GM19351 (cell line): Measurements from ENCODE around the gene TECPR2.

Source experiments
- ATAC-seq: cut with Tn5 transposase; IDR thresholded peaks from one replicate; pipeline ENCODE4 v1.9.1; 2021; ENCODE audit warnings: mild to moderate bottlenecking, moderate library complexity; ENCODE audit not compliant: unreplicated experiment

TECPR2 gene

DNA sequence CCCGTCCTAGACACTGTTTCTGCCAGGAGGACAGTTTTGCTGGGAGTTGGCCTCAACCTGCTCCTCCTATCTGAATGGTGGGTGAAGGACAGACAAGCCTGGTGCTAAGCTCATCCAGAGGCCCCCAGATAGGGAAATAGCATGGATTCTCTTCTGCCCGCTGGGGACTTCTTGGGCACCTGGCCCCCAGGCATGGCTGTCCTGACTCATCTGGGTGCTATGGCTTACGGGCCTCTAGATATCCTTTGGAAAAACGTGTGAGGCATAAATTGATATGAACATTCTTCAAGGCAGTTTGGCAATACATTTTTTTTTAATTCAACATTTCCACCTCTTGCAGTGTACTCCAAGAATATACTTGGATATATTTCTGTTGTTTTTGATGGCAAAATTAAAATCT lies 8.6 kb downstream of the TECPR2 start:
- ATAC-seq: no peak

DNA sequence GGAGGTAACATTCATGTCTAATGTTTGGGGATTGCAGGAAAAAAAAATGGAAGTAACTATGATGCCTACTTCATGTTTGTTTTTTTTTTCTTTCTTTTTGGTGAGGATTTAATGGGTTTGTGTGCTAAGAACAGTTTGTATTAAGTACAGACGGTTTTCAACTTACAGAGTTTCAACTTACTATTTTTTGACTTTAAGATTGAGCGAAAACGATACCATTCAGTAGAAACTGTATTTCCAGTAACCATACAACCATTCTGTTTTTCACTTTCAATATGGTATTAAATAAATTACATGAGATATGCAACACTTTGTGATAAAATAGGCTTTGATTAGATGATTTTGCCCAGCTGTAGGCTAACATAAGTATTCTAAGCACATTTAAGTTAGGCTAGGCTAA lies 10.4 kb downstream of the TECPR2 start:
- no peak for ATAC-seq

DNA sequence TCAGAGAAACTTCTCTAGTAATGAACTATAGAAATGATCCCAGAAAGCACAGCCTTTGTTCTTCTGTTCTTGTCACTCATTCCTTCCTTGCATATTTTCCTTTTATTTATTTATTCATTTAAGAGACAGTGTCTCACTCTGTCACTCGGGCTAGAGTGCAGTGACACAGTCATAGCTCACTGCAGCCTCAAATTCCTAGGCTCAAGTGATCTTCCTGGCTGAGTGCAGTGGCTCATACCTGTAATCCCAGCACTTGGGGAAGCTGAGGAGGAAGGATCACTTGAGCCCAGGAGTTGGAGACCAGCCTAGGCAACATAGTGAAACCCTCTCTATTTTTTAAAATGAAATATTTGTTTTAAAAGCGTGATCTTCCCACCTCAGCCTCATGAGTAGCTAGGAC lies 11.5 kb downstream of the TECPR2 start:
- no peak for ATAC-seq

DNA sequence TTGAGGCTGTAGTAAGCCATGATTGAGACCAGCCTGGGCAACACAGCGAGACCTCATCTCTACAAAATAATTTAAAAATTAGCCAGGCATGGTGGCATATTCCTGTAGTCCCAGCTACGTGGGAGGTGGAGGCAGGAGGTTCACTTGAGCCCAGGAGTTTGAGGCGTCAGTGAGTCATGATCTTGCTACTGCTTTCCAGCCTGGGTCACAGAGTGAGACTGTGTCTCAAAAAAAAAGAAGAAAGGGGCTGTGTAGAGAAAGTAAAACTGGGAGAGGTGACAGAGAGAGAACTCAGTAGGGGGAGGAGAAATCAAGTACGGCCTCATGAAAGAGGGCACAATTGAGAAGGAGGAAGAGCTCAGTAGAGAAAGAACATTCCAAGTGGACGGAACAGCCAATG lies 12.4 kb downstream of the TECPR2 start:
- no peak for ATAC-seq

DNA sequence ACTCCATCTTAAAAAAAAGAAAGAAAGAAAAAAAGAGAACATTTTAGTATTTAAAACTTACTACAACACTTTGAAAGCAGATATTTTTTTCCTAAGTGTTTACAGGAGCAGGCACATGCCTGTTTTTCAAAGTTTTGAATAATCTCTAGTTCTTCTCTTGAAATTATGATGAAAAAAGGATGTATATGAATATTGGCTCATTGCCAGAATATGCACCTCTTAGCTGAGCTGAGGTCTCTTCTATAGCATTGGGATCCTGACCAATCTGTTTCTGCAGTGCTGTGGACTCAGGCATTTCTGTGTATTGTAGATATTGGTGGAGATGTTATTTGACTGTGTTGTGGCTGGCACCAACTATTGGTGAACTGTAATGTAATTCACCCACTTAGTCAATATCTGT lies 15.0 kb downstream of the TECPR2 start:
- no peak for ATAC-seq

DNA sequence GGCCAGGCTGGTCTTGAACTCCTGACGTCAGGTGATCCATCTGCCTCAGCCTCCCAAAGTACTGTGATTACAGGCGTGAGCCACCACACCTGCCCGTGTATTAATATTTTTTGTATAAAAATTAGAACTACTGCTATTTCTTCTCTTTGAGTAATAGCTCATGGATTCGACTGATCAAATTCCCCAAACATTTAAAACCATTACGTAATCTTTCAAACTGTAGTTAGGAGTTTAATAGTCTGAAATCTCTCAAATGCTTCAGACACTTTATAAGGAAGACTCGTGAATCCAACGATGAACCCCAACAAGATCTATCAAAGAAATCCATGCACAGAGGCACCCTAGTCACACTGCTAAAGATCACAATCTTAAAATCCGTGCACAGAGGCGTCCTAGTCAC lies 16.1 kb downstream of the TECPR2 start:
- ATAC-seq: no peak

DNA sequence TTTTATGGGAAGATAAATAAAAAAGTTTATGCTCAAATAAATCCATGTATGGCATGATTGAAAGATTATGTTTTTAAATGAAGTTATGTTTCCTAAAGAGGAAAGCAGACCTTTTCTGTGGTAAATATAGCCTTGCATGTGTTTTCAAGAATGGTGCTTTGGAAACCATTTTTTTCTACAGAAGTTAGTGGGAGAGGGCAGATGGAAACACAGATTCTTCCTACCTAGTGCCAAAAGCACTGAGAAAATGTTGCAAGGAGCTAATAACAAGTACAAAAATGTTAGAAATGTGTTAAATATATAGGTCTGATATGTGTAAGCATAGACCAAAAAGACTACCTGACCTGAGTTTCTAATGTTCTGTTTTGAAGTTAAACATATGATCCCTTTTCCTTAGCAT lies 24.3 kb downstream of the TECPR2 start:
- no peak for ATAC-seq

DNA sequence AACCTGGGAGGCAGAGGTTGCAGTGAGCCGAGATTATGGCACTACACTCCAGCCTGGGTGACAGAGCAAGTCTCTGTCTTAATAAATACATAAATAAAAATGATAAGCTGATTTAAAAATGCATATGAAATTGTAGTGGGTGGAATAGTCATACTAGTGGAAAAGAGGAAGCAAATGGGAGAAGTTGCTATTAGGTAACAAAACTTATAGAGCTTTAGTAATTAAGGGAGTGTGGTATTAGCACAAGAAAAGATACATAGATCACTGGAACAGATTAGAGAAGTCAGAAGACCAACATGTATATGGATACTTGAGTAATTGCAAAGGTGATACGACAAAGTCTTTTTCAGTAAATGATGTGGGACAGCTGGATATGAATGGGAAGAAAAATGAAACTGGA lies 26.5 kb downstream of the TECPR2 start:
- ATAC-seq: no peak

DNA sequence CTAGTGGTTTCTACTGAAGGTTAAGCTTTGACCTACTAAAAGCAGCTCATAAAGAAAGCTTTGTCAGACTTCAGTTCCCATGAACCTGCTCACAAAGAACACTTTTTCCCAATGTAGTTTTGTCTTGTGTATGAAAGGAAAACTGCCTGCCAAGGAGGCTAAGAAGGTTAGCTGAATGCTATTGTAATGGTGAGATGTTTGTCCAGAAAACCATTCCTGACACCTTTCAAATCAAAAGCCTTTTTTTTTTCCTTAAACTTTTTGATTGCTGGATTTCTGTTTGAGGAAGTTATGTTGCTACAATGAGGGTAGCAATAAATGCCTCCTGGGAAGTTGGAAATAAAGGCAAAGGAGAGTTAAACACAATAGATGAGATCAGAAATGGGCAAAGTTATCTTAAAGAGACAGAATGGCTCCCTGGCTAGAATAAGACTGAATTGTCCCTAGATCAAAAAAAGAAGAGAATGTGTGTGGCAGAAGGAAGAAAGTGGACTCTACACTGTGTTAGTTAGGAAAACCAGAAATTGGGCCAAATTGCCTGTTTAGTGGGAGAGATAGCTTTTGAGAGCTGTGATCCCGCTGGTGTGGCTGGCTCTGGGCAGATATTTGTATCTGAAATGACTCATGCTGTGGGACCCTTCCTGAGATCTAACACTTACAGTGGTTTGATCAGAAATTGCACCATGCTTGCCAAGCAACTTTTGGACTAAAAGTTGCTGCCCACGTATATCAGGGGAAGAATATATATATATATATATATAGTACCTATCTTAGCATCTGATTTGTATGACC lies 27.5 kb downstream of the TECPR2 start:
- ATAC-seq: no peak

DNA sequence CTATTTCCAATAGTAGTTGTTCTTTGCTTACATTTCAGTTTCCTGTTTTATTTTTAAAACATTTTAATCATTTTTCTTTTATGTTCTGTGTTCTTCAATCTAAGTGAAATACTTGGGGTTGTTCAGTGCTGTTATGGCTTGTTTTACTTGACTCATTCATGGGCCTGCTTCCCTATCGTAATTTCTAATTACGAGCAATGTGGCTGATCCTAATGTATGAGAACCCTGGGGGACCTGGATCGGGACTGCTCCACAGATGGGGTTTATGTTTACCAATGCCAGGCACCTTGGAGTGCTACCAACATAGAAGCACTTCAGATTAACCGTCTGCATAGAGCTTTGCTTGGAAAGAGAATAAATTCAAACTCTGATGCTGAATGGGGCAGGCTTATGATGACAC lies 29.8 kb downstream of the TECPR2 start:
- ATAC-seq: no peak

DNA sequence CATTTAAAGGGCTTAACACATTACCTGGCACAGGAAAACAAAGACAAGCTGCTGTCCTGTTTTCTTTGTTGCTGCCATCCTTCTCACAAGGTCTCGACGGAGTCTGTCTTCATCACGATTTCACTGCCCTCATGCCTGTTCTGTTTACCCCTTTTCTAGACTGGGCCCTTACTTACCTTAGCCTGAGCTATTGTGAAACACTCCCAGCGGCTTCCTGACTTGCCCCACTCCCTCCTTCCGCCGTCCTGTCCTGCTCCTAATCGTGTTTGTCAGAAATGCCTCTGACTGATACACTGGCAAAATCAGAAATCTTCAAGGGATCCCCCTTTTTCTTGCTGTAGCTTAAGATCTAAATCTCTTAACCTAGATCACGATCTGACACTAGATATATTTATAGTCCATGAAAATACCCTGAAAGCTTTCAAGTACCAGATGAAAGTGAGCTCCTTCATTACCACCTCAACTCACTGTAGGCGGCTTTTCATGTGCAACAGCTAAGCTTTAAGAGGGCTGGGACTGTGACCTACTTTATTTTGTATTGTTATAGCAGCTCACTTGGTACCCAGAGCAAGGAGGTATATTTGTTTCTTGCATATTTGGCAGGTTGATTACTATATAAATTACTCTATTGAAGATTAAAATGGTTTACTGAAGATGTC lies 32.1 kb downstream of the TECPR2 start:
- ATAC-seq: no peak

DNA sequence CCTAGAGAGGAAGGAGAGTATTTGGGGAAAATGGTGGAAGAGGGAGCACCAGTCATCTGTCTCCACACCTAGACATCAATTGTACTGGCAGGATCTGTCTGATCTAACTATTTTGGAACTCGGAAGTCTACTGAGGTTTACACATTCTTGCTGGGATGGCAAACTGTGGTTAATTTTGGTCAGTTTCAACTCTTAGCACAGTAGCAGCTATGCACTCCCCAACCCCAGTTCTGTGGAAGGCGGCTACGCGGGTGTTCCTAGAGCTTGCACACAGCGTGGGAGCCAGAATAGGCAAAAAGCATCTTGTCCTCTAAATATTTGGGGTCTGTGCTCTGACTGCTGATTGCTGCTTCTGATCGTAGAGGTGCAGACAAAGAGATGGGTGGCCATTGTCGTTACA lies 33.8 kb downstream of the TECPR2 start:
- ATAC-seq: no peak

DNA sequence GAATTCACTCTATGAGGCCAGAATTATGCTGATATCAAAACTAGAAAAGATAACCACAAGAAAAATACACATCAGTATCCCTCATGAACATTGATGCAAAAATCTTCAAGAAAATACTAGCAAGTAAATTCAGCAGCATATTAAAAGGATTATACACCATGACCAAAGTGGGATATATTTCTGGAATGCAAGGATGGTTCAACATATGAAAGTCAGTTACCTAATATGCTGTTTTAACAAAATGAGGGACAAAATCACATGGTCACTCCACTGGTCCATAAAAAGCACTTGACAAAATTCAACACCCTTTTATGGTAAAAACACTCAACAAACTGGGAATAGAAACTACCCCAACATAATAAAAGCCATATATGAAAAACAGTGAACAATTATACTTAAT lies 40.3 kb downstream of the TECPR2 start:
- no peak for ATAC-seq

DNA sequence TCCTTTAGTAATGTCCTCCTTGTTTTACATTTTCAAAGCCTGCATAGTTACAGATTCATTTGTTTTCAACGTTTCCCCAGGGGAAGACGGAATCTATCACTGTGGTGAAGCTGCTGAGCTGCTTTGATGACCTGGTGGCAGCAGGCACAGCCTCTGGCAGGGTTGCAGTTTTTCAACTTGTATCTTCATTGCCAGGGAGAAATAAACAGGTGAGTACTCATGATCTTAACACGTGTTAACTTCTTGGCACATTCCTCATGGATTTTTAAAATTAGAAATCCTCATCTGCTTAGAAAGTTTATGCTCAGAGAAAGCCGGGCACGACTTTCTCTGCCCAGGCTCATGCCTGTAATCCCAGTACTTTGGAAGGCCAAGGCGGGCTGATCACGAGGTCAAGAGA lies 44.5 kb downstream of the TECPR2 start:
- no peak for ATAC-seq

DNA sequence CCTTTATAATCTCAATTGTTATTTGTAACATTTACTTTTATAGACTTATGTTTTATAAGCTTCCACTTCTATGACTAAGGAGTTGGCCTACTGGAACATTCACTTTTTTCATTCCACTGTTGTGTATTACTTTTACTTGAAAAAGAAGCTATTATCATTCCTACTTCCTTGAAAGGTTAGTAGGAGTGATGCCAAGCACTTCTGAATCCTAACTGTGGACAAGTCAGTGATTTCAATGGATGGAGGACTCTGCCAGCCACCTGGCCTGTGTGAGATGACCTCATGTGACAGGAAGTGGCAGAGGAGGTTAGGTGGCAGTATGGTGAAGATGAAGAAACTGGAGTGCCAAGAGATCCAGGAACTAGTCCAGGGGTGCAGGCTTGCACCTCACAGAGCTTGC lies 46.0 kb downstream of the TECPR2 start:
- no peak for ATAC-seq

DNA sequence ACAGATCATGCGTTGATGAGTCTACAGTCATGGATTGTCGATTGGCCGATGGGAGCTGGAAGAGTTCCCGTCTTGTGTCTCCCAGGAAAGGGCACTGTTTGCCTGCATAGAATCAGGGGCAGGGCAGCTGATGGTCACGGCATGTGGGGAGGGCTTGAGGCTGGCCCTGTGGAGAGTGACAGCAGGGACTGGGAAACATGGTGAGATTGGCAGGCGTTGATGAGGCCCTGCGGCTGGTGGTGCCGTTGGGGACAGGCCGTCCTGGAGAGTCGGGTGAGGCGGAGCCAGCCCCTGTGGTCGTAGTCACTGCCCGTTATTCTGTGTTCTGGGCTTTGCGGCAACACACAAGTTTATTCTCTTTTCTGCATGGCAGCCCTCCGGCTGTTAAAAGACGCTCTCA lies 52.9 kb downstream of the TECPR2 start:
- no peak for ATAC-seq

DNA sequence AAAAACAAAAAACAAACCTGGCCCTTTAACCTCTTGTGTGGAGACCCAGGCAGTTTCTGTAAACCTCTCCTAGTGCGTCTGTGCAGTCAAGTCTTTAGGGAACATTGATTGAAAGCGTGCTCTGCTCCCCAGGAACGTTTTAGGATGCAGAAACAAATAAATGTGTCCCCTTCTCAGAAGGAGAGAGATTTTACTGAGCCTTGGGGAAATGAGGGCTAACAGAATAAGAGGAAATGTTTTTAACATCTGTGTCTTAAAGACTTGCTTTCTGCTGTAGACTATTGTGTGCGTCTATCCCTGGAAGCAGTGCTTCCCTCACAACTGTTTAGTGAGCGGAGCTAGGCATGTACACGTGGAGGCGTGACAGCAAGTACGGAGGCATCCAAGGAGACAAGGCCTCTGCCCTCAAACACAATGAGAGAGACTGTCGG lies 54.3 kb downstream of the TECPR2 start:
- ATAC-seq: no peak

DNA sequence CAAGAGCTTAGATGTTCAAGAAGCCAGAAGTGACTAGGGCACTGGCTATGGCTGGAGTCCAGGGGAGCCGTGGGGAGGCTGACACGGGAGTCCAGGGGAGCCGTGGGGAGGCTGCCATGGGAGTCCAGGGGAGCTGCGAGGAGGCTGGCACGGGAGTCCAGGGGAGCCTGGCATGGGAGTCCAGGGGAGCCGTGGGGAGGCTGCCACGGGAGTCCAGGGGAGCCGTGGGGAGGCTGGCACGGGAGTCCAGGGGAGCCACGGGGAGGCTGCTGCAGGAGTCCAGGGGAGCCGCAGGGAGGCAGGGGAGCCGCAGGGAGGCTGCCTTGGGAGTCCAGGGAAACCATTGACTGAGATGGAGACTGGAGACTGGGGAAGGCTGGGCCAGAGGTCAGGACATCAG lies 54.9 kb downstream of the TECPR2 start:
- ATAC-seq: no peak

DNA sequence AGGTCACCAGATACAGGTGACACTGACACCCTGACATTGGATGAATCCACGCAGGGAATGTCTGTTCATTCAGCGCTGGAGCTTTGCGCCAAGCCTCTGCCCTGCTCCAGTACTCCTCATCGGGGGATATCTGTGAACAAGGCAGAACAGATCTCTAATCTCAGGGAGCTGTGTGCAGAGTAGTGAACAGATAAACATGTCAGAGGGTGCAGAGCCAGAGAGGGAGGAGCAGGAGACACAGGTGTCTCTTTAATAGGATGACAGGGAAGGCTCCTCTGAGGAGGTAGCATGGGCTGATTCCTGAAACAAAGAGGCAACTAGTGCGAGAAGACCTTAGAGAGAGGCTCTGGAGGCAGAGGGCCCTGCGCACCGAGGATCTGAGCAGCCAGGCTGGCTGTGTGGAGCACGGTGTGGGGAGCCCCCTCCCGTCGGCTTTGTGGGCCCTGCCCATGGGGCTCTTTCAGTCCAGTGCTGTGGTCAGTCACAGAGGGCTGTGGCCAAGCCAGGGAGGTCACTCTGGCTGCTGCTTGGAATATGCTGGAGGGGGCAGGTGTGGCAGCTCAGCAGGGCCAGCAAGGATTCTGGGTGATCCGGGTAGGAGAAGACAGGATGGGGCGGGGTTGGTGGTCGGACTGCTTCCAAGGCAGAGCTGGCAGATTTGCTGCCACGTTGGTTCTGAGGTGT lies 55.6 kb downstream of the TECPR2 start:
- ATAC-seq: no peak

DNA sequence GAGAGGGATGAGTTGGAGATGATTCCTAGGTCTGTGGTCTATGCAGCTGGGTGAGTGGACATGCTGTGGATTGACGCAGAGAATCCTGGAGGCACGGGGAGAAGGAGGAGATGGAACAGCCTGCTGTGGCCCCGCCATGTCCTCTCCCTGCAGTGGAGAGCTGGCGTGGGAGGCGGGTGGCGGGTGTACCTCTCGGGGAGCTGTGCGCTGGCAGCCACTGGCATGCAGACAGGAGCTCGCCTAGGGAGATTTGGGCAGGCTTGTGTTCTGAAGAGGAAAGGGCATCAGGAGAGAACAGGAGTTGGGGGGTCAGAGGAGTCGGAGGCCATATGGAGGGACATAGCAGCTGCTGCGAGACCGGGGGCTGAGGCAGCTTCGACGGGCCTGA lies 56.1 kb downstream of the TECPR2 start:
- no peak for ATAC-seq

DNA sequence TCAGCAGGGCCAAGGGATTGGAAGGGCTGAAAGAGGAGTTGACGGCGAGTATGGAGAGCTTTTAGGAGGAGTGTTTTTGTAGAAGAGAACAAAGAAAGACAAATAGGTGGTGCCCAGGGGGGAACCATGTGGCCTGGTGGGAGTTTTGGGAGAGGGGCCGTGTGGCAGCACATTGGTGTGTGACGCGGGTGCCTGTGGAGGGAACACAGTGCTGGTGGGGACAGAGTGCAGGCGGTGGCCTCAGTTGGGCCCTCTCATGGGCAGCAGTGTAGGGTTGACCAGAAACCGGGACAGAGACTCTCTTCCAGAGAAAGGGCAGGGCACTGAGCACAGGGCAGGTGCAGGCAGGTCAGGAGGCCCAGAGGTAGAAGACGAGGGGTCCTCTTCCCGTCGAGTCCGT lies 56.5 kb downstream of the TECPR2 start:
- ATAC-seq: no peak

DNA sequence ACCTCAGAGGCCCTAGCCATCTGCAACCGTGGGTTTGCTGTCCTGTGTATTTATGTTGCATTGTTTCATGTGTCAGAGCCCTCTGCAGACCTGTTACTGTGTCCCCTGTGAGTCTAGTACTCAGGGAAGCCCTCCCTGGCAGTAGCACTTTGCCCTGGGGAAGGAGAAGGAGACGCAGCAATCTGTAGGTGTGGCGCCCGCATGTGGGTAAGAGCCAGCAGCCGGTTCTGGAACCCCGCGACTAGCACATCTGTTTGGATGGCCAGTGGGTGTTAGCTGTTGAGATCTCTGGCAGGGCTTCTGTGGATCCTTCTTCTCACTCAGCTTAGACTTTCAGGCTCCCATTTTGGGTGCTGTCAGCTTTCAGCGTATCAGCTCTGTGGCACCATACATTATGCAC lies 57.0 kb downstream of the TECPR2 start:
- ATAC-seq: no peak
